T1000 (cell line): ENCODE results near the gene IBSP.

Experiments used
- DNase-seq: peaks from one replicate; lab custom pipeline; 2025; ENCODE audit warnings: mixed read lengths; lab: John Stamatoyannopoulos, UW

IBSP gene

GRCh38 chr4:87838205-87838604 lies 38.9 kb downstream of the IBSP start:
- no peak for DNase-seq

DNA sequence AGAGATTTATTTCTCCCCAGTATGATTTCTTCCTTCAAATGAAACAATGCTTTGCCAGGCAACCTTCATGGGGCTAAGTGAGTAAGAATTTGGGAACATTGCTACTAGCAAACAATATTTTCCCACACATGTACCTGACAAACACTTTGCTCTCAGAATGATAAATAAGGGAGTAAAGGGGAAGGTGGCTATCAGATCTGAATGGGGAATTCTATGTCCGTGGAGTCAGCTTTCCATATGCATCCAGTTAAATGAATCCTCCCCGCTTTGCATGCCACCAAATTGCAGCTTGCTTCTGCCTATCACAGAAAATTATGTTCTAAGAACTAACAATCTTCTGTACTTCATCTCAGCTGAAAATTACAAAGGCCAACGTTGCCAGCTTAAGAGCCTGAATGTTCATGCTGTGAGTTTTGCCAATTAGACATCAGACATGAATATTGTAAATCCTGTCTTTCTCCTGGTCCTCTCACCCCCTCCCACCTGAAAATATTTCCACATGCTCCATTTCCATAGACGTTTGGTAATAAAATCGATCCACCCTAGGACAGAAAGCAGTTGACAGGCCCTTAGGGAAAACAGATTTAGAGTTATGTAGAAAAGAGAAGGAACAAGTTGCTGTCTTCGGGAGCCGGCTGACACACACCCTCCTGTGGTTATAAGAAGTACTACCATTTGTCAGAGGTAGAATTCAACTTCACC lies 39.7 kb downstream of the IBSP start:
- no peak for DNase-seq

DNA sequence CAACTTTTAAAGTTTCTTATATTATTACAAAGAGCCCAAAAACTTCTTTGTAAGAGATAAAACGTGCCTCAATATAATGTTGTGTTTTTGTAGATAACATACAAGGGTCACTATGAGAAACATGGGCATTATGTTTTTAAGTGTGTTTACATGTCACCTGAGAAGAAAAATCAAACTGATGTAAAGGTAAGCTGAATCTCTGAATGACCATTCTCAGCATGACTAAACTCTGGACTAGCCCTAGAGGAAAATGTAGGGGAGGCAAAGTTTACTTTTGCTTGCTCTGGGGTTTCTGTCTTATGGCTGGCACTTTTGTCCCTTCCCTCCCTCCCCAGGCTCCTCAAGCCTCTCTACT lies 40.2 kb downstream of the IBSP start:
- DNase-seq: no peak

DNA sequence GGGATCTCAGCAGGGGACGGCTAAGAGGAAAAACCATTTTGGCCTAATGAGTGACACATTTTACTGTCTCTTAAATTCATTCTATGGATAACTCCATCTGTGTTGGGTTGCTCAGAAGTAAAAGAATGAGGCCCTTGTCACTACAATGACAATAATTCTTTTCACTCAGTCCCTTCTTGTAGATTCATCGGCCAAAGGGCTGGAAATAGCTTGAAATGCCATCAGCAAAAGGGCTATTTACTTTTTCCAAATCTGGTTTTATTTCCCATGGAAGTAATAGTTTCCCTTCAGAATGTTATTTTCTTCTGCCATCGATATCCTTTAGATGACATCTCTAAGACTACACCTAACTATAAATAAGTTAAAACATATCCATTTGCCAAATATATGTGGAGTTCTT lies 40.8 kb downstream of the IBSP start:
- DNase-seq: no peak

- DNase-seq: peak; percentile 18
Observed at GRCh38 chr4:87843936-87844335, 44.6 kb downstream of the IBSP start.

- no peak for DNase-seq
Observed at GRCh38 chr4:87844452-87844851, 45.1 kb downstream of the IBSP start.

DNA sequence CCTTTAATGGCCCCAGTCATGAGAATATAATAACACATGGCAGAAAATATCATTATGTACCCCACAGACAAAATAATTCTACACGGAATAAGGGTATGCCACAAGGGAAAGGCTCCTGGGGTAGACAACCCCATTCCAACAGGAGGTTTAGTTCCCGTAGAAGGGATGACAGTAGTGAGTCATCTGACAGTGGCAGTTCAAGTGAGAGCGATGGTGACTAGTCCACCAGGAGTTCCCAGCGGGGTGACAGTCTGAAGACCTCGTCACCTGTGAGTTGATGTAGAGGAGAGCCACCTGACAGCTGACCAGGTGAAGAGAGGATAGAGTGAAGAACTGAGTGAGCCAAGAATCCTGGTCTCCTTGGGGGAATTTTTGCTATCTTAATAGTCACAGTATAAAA lies 46.9 kb downstream of the IBSP start:
- no peak for DNase-seq

DNA sequence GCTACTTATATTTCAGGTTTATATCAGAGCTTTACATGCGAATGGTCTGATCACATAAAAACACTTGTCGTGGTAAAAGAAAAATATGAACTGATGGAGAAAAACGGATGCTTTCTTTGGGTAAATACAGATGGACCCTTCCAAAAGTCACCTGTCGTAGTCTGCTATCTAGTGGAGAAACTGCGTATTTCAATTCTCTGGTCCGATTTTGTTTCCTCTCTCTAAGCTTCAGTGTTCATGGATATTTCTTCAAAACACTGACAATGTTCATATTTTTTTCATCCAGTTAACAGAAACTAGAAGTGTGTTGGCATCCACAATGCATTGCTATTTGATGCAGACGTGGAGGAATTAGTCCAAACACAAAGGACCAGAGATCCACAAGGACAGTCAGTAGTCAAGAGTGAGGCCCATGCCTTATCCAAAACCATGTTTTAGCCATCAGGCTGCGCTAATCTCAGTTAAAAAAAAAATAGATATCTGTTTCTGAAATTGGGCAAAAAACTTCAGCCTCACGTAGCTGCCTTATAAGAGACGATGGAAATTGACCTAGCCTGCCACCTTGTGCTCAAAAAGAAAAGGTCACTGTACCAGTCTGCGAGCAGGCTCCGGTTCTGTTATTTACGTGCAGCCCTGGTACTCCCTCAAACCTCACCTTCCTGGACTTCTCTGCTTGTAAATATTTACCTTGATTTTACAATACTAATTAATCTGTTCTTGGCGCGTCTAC lies 49.4 kb downstream of the IBSP start:
- no peak for DNase-seq

- no peak for DNase-seq
Observed at GRCh38 chr4:87849612-87850011, 50.3 kb downstream of the IBSP start.

GRCh38 chr4:87851332-87851731 lies 52.0 kb downstream of the IBSP start:
- no peak for DNase-seq

GRCh38 chr4:87851953-87852352 lies 52.6 kb downstream of the IBSP start:
- DNase-seq: no peak

DNA sequence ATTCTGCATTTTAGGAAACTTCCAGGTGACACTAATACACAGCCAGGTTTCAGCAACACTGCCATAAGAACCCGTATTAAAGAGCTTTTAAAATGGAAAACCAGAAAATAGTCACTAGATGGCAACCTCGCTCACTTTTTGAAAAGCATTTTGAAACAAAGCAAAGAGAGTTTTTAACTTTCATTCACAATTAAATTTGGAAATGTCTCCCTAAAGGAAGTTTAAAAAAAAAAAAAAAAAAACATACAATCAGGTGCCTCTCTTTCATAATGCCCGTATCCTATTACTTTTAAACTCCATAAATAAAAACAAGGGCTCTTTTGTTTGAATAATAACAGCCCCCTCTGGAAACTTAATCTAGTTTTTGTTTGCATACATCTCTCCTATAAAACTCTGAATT lies 53.8 kb downstream of the IBSP start:
- DNase-seq: no peak

GRCh38 chr4:87853891-87854290 lies 54.5 kb downstream of the IBSP start:
- no peak for DNase-seq

DNA sequence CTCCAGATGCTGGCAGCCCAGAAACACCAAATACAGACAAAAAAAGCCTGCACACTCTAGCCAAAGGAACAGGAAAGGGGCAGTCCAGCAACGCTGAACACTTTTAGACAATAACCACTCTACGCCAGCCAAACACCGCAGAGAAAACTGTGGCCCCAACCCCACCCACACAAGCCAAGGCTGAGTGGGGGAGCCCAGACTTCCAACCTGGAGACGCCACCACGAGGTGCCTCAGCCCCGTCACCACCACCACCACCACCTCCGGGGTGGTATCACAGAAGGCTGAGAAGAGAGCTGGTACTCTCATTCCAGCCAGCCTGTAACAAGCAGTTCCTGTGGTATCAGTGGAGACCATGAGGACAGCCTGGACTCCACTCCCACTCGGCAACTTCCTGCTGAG lies 56.2 kb downstream of the IBSP start:
- no peak for DNase-seq

GRCh38 chr4:87856816-87857215 lies 57.5 kb downstream of the IBSP start:
- DNase-seq: no peak

- no peak for DNase-seq
Observed at GRCh38 chr4:87857789-87858188, 58.4 kb downstream of the IBSP start.
